GM23338 (cell line): Measurements from ENCODE around the gene SPOCK2. TPM values are rescaled to one million over a fixed set of nuclear protein-coding genes. Genes with fewer than 3 reads are reported as not detected.

Experiments used
- ATAC-seq: fragments of 200-7000 bp; cut with Tn5 transposase; 3 replicates; pipeline ENCODE4 v1.9.1; 2020
- DNase-seq: peaks from one replicate; pipeline ENCODE4 v3.0.0-alpha.2; 2015; ENCODE audit warnings: low spot score
- H2AFZ ChIP-seq: fragments of 200-600 bp; sonication (generic); 2 replicates; pipeline ENCODE4 v1.8.0; 2016; ENCODE audit warnings: antibody characterized with exemption, mild to moderate bottlenecking, moderate library complexity
- H3F3A ChIP-seq: fragments of 200-600 bp; sonication (generic); replicated peaks from 2 replicates; pipeline ENCODE4 v1.8.0; 2017; ENCODE audit warnings: antibody characterized with exemption, mixed run types, low read depth
- H3K27ac ChIP-seq: fragments of 200-600 bp; sonication (generic); 2 replicates; pipeline ENCODE4 v1.6.1; 2016; ENCODE audit warnings: low read depth
- H3K27me3 ChIP-seq: fragments of 200-600 bp; sonication (generic); 2 replicates; pipeline ENCODE4 v1.8.0; 2016; ENCODE audit warnings: mild to moderate bottlenecking, mixed run types, moderate library complexity; ENCODE audit not compliant: insufficient read depth
- H3K36me3 ChIP-seq: fragments of 200-600 bp; sonication (generic); 2 replicates; pipeline ENCODE4 v1.8.0; 2016; ENCODE audit warnings: mild to moderate bottlenecking; ENCODE audit not compliant: insufficient read depth
- H3K4me1 ChIP-seq: fragments of 200-600 bp; sonication (generic); 2 replicates; pipeline ENCODE4 v1.8.0; 2016; ENCODE audit warnings: mild to moderate bottlenecking, moderate library complexity; ENCODE audit not compliant: insufficient read depth
- H3K4me2 ChIP-seq: fragments of 200-600 bp; sonication (generic); 2 replicates; pipeline ENCODE4 v1.7.1; 2017; ENCODE audit warnings: mixed run types
- H3K4me3 ChIP-seq: fragments of 200-600 bp; sonication (generic); 2 replicates; pipeline ENCODE4 v1.6.1; 2016; ENCODE audit warnings: mixed run types
- H3K79me2 ChIP-seq: fragments of 200-600 bp; sonication (generic); replicated peaks from 2 replicates; pipeline ENCODE4 v1.8.0; 2017; ENCODE audit warnings: mild to moderate bottlenecking; ENCODE audit not compliant: insufficient read depth
- H3K9me2 ChIP-seq: fragments of 200-600 bp; sonication (generic); 2 replicates; pipeline ENCODE4 v1.8.0; 2017; ENCODE audit not compliant: insufficient read depth
- H4K20me1 ChIP-seq: fragments of 200-600 bp; sonication (generic); replicated peaks from 2 replicates; pipeline ENCODE4 v1.8.0; 2017; ENCODE audit warnings: mild to moderate bottlenecking; ENCODE audit not compliant: insufficient read depth
- H3K27ac Mint-ChIP-seq: 2 replicates; pipeline ENCODE4 v1.8.0; 2020; ENCODE audit warnings: inconsistent platforms, mild to moderate bottlenecking, moderate library complexity, mixed read lengths
- H3K27me3 Mint-ChIP-seq: 3 replicates; pipeline ENCODE4 v1.8.0; 2022; ENCODE audit warnings: low read depth, mild to moderate bottlenecking, moderate library complexity, mixed read lengths, inconsistent platforms; ENCODE audit not compliant: insufficient read depth, poor library complexity
- H3K36me3 Mint-ChIP-seq: 3 replicates; pipeline ENCODE4 v1.8.0; 2021; ENCODE audit warnings: low read depth, mild to moderate bottlenecking, inconsistent platforms, moderate library complexity, mixed read lengths
- H3K4me1 Mint-ChIP-seq: 3 replicates; pipeline ENCODE4 v1.8.0; 2020; ENCODE audit warnings: mild to moderate bottlenecking, inconsistent platforms, mixed read lengths
- H3K4me3 Mint-ChIP-seq: 3 replicates; pipeline ENCODE4 v1.8.0; 2021; ENCODE audit warnings: moderate library complexity, mild to moderate bottlenecking, inconsistent platforms, mixed read lengths
- H3K9me3 Mint-ChIP-seq: 3 replicates; pipeline ENCODE4 v1.8.0; 2020; ENCODE audit warnings: moderate library complexity, mild to moderate bottlenecking, inconsistent platforms, mixed read lengths
- CREB1 ChIP-seq: fragments of 250-450 bp; sonication (Bioruptor Pico); IDR thresholded peaks from 2 replicates; pipeline ENCODE4 v1.5.0; 2020; ENCODE audit warnings: low read depth, mild to moderate bottlenecking, moderate library complexity
- CTCF ChIP-seq, 2 experiments: fragments of 200-600 bp in 1 of 2; sonication (generic) in 1 of 2; conservative IDR thresholded peaks; 2 replicates each; pipeline versions ENCODE4 v1.5.1 to v1.6.1; 2016 to 2017; ENCODE audit warnings: antibody characterized with exemption in 2 of 2, low read depth in 2 of 2, mild to moderate bottlenecking in 2 of 2, moderate library complexity in 1 of 2
- EZH2 ChIP-seq: fragments of 200-600 bp; sonication (generic); IDR thresholded peaks from one replicate; pipeline ENCODE4 v1.8.0; 2017; ENCODE audit warnings: antibody characterized with exemption, mild to moderate bottlenecking, low read depth; ENCODE audit not compliant: unreplicated experiment
- EZH2phosphoT487 ChIP-seq: fragments of 200-600 bp; sonication (generic); IDR thresholded peaks from one replicate; pipeline ENCODE4 v1.8.1; 2018; ENCODE audit warnings: antibody characterized with exemption; ENCODE audit not compliant: unreplicated experiment
- JUNB ChIP-seq: IDR thresholded peaks from one replicate; pipeline ENCODE4 v1.6.1; 2016; ENCODE audit warnings: antibody characterized with exemption; ENCODE audit not compliant: unreplicated experiment
- NANOG ChIP-seq: IDR thresholded peaks from 2 replicates; pipeline ENCODE4 v1.6.1; 2016; ENCODE audit warnings: antibody characterized with exemption, borderline replicate concordance
- POLR2AphosphoS5 ChIP-seq: IDR thresholded peaks from 2 replicates; pipeline ENCODE4 v1.6.1; 2016; ENCODE audit warnings: antibody characterized with exemption, low read depth
- STAT1 ChIP-seq: IDR thresholded peaks from one replicate; pipeline ENCODE4 v1.6.1; 2016; ENCODE audit warnings: antibody characterized with exemption; ENCODE audit not compliant: unreplicated experiment
- ZNF114 ChIP-seq: fragments of 250-450 bp; sonication (Bioruptor Pico); IDR thresholded peaks from 2 replicates; pipeline ENCODE4 v1.5.0; 2020; ENCODE audit warnings: mild to moderate bottlenecking, moderate library complexity
- ZNF331 ChIP-seq: fragments of 250-450 bp; sonication (Bioruptor Pico); IDR thresholded peaks from 2 replicates; pipeline ENCODE4 v1.5.0; 2020; ENCODE audit warnings: low read depth, mild to moderate bottlenecking, moderate library complexity
- polyA plus RNA-seq: library from polyadenylated mRNA; unstranded; fragments of >200 nt; fragmentation: Nextera tagmentation; extraction: Ambion mirVana; gene quantifications from 2 replicates; pipeline ENCODE4 v1.2.1, GENCODE V29; 2016
- total RNA-seq: library from RNA; depleted of rRNA; stranded (reverse); fragments of >200 nt; shearing (Covaris generic); gene quantifications from 2 replicates; pipeline ENCODE4 v1.2.3, GENCODE V29; 2014
- TF ChIP-seq, protein P1 (sequence below): IDR thresholded peaks from one replicate; pipeline ENCODE4 v1.6.1; 2018; ENCODE audit warnings: antibody characterized with exemption; ENCODE audit not compliant: unreplicated experiment
- TF ChIP-seq, protein P2 (sequence below): IDR thresholded peaks from 2 replicates; pipeline ENCODE4 v1.6.1; 2016; ENCODE audit warnings: antibody characterized with exemption

The SPOCK2 gene
- total and polyA plus RNA-seq, 2 experiments from 2014 or later: 1.3 to 3.6 TPM

DNA sequence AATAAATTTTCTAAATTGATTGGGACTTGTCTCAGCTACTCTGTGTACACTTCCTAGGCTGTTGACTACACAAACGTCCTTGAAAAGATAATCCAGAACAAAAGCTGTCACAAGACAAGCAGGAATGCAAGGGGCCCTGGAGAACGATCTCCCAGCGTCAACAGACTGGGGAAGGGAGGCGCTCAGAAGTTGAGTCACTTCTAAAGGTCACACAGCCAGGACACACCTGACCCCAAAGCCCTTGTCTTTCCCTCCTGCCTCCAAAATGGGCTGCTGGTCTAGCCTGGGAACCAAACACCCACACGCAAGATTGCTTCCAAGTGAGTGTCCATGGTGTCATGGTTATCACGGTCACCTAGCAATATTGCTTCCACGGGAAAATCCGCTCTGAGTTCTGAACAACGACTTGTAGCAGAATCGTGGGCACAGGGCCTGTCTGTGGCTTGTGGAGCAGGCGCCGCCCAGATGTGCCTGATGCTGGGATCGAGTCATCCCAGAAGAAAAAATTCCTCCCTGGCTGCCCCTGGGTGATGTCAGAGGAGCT is 49.8 kb downstream of the SPOCK2 start (continued):
- TF ChIP-seq, protein P1, sequence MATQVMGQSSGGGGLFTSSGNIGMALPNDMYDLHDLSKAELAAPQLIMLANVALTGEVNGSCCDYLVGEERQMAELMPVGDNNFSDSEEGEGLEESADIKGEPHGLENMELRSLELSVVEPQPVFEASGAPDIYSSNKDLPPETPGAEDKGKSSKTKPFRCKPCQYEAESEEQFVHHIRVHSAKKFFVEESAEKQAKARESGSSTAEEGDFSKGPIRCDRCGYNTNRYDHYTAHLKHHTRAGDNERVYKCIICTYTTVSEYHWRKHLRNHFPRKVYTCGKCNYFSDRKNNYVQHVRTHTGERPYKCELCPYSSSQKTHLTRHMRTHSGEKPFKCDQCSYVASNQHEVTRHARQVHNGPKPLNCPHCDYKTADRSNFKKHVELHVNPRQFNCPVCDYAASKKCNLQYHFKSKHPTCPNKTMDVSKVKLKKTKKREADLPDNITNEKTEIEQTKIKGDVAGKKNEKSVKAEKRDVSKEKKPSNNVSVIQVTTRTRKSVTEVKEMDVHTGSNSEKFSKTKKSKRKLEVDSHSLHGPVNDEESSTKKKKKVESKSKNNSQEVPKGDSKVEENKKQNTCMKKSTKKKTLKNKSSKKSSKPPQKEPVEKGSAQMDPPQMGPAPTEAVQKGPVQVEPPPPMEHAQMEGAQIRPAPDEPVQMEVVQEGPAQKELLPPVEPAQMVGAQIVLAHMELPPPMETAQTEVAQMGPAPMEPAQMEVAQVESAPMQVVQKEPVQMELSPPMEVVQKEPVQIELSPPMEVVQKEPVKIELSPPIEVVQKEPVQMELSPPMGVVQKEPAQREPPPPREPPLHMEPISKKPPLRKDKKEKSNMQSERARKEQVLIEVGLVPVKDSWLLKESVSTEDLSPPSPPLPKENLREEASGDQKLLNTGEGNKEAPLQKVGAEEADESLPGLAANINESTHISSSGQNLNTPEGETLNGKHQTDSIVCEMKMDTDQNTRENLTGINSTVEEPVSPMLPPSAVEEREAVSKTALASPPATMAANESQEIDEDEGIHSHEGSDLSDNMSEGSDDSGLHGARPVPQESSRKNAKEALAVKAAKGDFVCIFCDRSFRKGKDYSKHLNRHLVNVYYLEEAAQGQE: no peak
- TF ChIP-seq EZH2phosphoT487: no peak
- TF ChIP-seq POLR2AphosphoS5: no peak
- no peak for TF ChIP-seq CREB1
- TF ChIP-seq STAT1: no peak
- no peak for TF ChIP-seq NANOG
- TF ChIP-seq, protein P2, sequence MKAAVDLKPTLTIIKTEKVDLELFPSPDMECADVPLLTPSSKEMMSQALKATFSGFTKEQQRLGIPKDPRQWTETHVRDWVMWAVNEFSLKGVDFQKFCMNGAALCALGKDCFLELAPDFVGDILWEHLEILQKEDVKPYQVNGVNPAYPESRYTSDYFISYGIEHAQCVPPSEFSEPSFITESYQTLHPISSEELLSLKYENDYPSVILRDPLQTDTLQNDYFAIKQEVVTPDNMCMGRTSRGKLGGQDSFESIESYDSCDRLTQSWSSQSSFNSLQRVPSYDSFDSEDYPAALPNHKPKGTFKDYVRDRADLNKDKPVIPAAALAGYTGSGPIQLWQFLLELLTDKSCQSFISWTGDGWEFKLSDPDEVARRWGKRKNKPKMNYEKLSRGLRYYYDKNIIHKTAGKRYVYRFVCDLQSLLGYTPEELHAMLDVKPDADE: no peak
- TF ChIP-seq ZNF331: no peak
- no peak for TF ChIP-seq ZNF114 (CRISPR knock-in tag)
- TF ChIP-seq EZH2: no peak
- TF ChIP-seq JUNB: no peak

DNA sequence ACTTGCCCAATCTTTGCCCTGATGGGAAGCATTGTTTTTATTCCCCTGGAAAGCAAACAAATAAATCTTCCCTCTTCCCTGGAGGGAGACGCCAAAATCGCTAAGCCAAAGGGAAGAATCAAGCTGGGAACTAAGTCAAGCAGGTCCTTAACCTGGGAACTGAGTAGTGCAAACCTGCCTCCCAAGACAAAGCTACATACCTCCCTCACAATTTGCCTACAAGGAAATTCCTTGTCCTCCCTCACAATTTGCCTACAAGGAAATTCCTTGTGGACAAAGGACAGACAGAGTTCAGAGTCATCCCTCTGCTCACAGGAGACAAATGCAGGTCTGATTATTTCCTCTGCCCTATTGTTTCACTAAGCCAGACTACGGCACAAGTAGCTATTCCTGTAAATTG is 50.5 kb downstream of the SPOCK2 start:
- Histone ChIP-seq H3K9me2 (no peaks in the 10 kb centered on the region), H3F3A (no peaks in the 10 kb centered on the region), H3K27ac (no peak overlapping the region), H3K36me3 (no peaks in the 10 kb centered on the region), H3K27me3 (no peaks in the 10 kb centered on the region), H3K4me2 (no peak overlapping the region), H3K4me1 (no peaks in the 10 kb centered on the region), H4K20me1 (no peaks in the 10 kb centered on the region), H2AFZ (no peak overlapping the region), H3K79me2 (no peaks in the 10 kb centered on the region), H3K4me3 (no peak overlapping the region)
- Mint-ChIP-seq H3K27ac (no peak overlapping the region), H3K27me3 (peaks cover 9% of the 10 kb centered on the region), H3K4me1 (peaks cover 16% of the 10 kb centered on the region), H3K9me3 (no peaks in the 10 kb centered on the region), H3K4me3 (no peak overlapping the region), H3K36me3 (no peaks in the 10 kb centered on the region)
- DNase-seq (peak; percentile 46), ATAC-seq (peak; percentile 64)
- TF ChIP-seq STAT1: no peak
- TF ChIP-seq CTCF (conservative IDR thresholded peaks at IDR 0.05; ENCODE audit: low read depth in 2 of 2): no peak
- TF ChIP-seq, protein P1: no peak
- no peak for TF ChIP-seq NANOG
- TF ChIP-seq EZH2phosphoT487: no peak
- TF ChIP-seq, protein P2: no peak
